Stimulated activated CD4-positive, alpha-beta T cell treated with anti-CD3 and anti-CD28 coated beads, Interleukin-12 subunit alpha, Interleukin-12 subunit beta, amount 100 ng/mL, for 24 hours (primary cell): ENCODE results near the gene ATP10A.
"Not testable (repeated sequence)": the region's sequence is repeated elsewhere in the genome, so short reads cannot be mapped to it uniquely, and the experiment has no call there.

Source experiments
- DNase-seq, 2 experiments: peaks; one replicate each; pipeline ENCODE4 v3.0.0-alpha.2; 2020; ENCODE audit warnings: low read depth in 2 of 2

ATP10A gene

GRCh38 chr15:25792128-25792527, 71.0 kb downstream of the ATP10A start:
- no peak for DNase-seq

DNA sequence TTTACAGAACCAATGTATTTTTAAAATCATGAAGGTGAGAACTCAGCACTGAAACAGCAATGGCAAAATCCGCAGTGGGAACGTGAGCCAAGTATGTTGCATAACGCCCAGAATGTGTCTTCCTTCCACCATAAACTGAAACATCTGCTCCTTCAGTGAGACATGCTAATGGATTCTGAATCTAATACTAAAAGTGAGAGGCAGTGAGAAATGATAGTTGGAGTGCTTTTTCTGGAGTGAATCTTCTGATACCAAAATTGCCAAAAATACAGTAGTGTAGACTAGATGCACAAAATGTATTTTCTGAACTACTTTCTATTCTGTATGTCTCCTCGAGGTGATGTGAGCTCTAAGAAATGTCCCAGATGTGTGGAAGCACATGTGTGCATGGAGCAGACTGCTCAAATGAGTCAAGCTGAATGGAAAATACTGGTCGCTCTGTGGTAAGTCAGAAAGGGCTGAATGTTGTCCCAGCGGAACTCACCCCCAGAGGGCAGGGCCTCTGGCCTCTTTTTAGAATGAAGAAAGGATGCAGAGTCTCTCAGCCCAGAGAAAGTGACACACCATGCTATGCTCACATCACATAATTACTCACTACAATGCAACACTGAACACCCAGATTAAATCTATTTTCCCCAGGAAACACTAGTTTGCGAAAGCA, 73.0 kb downstream of the ATP10A start:
- peak; percentile 32 to 35 for DNase-seq

GRCh38 chr15:25789616-25789999, 73.5 kb downstream of the ATP10A start:
- DNase-seq: no peak

- no peak for DNase-seq
These were observed 73.9 kb downstream of the ATP10A start for GRCh38 chr15:25789211-25789610.

DNA sequence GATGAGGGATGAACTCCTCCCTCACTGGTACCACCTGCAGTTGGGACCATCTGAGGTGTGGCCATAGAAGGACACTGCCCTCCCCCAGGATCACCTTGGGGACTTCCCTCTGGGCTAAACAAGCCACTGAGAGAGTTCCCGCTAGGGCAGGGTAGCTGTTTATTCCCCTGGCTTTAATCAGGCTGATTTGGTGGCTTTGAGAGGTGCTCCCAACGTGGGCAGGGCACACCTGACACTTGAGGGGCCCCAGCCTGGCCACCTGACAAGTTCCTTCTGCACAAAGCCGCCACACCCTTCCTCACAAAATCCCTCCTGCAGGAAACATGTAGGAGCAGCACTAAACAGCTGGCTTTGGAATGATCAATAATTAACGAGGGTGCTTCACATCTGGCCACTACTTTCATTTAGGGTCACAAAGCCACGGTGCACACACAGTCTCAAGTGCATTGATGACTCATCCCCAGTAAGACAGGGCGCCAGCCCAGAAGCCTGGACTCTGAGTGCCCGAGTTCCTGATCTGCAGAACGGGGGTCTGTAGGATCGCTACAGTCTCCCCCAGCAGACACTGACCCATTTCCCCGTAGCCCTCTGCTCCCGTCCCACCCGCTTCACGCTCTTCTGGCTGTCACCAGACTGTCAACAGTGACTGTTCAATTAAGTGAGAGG, 75.1 kb downstream of the ATP10A start:
- DNase-seq: no peak

GRCh38 chr15:25787381-25787780, 75.7 kb downstream of the ATP10A start:
- DNase-seq: no peak

- DNase-seq: no peak
These were observed 77.1 kb downstream of the ATP10A start for GRCh38 chr15:25786040-25786439.

DNA sequence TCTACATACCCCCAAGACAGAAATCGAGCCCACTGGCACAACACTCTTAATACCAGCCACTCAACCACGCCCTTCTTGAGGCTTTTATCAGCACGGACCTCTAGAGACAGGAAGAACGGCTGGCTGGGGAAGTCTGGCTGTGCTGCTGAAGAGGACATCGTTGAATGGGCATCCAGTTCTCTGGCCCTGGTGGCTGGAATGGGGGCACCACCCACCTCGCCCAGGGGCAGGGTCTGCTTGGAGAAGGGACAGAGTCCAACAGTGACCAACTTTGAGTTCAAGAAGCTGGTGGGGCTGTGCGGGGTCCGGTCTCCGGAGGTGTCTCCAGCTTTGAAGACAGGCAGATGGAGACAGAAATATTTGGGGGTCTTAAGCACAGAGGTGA, 77.5 kb downstream of the ATP10A start:
- DNase-seq: no peak

- no peak for DNase-seq
These were observed 78.1 kb downstream of the ATP10A start for GRCh38 chr15:25784876-25785640.

DNA sequence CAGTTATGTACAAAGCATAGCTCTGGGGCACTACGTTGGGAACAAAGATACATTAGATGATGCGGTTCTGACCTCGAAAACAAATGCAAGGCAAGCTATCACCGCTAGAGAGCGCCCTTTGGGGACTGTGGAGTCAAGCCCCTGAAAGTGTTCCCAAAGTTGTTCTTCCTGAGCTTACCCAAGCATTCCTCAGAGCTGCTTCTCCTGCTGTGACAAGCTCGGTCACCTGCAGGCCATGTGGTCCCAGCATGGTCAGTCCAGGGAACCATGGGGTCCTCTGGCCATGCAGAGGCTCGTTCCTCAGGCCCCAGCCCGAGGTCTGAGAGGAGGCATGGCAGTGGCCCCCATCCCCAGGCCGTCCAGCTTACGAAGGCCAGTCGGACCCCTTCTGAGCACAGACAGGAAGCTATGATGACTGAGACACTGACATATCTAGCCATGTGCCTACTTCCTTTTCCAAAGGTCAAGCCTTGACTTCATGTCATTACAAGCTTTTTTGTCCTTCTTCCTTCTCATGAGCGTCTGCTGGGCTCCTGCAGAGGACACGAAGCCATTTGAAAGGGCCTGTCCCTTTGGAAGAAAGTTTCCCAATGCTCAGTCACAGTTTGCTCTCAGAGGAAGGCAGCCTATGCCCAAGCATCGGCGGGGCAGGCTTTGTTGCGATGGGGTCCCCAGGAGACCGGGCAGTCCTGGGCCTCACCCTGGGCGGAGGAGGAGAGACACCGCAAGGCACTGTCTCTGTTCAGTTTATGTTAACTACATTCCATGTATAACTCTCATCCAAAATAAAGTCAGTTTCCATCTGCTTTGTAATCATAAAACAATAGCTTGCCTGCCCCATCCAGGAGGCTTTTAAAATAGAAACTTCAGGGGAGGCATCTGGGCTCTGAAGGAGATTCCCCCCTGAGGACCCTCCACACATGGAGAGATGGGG, 79.3 kb downstream of the ATP10A start:
- peak in 1 of 2 experiments; percentile 35 for DNase-seq

GRCh38 chr15:25783134-25783533, 80.0 kb downstream of the ATP10A start:
- no peak for DNase-seq

- DNase-seq: no peak
These were observed 82.5 kb downstream of the ATP10A start for GRCh38 chr15:25780479-25781255.

GRCh38 chr15:25778161-25778560, 85.0 kb downstream of the ATP10A start:
- DNase-seq: no peak

- DNase-seq: no peak
These were observed 86.1 kb downstream of the ATP10A start for GRCh38 chr15:25777037-25777436.

DNA sequence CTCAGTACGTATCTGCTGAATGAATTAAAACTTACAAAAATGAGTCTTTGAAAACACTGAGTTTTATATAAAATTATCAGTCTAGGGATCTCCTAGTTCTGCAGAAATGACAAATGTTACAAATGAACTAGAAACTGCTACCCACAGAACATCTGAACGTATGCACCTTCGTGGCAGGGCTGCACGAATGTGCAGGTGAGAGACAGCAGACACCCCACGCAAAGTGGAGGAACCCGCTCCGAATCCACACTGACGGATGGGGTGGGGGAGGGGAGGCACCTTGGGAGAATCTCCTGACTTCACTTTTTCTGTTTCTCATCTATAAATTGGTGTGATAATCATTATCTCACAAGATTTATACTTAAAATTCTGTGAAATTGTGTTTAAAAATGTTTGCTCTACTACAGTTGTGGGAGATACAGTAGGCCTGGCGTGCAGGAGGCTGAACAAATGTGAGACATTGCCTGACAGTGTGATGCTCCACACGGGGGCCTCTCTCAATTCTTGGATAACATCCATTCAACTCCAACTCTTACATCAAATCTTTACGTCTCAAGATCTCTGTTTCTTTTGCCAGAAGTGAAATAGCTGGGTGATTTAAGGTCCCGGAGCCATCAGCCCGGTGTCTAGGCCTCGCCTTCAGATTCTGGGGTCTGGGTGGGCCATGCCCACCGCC, 86.9 kb downstream of the ATP10A start:
- no peak for DNase-seq

DNA sequence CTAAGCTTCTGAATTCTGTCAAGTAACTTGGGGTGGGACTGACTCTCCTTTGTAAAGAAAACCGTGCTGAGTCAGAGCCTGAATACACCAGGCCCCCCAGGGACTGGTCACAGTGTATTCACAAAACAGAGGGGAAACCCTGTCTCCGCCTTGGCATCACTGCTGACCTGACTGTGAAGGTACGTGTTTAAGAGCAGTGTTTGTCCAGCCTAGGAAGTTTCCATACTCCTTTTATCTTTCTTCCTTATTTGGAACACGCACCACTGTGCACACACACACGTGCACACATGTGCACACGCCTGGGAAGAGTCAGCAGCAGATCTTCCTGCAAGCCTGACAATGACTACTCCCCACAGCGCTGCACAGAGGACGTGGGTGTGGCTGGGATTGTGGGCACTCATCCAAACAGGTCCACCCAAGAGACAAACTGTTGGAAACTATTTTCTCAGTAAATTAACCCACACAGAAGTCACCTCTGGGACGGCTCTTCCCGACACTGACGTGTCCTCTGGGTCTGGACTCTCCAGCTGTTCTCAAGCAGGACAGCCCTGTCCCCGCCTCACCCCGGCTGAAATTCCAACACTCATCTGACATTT, 87.7 kb downstream of the ATP10A start:
- DNase-seq: no peak

DNA sequence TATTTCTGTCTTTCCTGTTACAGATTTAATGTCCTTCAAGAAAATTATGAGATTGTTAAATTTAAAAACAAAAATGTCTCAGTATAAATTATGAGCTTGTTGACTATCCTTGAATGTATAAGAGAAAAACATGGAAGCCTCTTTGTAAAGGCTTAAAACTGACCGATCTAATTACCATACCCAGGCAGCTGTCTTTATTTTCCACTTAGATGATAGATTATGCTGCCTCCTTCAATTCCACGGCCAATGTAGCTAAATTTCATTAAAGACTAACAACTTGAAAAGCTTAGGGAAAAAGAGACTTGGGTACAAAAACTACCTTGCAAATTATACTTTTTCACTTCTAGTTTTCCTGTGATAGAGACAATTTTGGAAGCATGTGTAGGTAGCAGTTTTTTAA, 88.3 kb downstream of the ATP10A start:
- no peak for DNase-seq

GRCh38 chr15:25773248-25773647, 89.9 kb downstream of the ATP10A start:
- no peak for DNase-seq

GRCh38 chr15:25772500-25772899, 90.6 kb downstream of the ATP10A start:
- no peak for DNase-seq

- not testable (repeated sequence) for DNase-seq
These were observed 91.4 kb downstream of the ATP10A start for GRCh38 chr15:25771736-25772135.
